GM19328 (cell line): Measurements from ENCODE around the gene CCDC102A.
A peak's percentile ranks its signal among the peaks of the same experiment; 100 is the strongest.

ENCODE experiments used
- ATAC-seq: cut with Tn5 transposase; IDR thresholded peaks from one replicate; pipeline ENCODE4 v1.9.1; 2021; ENCODE audit warnings: mild to moderate bottlenecking, moderate library complexity; ENCODE audit not compliant: unreplicated experiment

The CCDC102A gene

GRCh38 chr16:57538235-57538721 lies 1.9 kb upstream of the CCDC102A start:
- ATAC-seq, result no peak

DNA sequence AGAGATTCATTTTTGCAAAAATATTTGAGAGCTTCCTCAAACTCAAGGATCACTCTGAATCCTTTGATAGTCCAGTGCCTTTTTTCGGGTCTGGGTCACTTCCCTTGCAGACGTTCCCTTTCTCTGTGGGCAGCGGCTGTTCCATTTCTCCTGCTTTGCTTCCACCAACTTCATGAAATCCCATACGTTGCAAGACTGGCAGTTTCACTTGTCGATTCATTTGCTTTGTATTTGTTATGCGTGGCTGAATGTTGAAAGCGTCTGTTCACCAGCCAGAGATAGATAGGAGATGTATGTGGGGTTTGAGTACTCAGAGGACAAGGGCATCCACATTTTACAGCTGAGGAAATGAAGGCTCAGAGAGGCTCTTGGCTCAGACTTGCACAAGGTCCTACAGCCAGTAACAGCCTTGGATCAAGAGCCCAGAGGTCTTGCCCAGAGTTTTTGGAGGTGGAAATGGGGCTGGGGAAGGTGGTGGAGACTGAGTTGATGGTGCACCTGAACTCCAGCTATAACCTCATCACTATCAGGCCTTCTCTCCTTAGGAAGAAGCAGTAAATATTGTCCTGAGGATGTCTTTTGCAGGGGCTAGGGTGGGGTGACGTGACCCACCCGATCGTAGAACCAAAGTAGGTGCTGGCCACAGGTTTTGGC lies 1.3 kb upstream of the CCDC102A start:
- ATAC-seq, result no peak

- no peak for ATAC-seq
These were observed 779 bp upstream of the CCDC102A start for GRCh38 chr16:57537194-57537505.

DNA sequence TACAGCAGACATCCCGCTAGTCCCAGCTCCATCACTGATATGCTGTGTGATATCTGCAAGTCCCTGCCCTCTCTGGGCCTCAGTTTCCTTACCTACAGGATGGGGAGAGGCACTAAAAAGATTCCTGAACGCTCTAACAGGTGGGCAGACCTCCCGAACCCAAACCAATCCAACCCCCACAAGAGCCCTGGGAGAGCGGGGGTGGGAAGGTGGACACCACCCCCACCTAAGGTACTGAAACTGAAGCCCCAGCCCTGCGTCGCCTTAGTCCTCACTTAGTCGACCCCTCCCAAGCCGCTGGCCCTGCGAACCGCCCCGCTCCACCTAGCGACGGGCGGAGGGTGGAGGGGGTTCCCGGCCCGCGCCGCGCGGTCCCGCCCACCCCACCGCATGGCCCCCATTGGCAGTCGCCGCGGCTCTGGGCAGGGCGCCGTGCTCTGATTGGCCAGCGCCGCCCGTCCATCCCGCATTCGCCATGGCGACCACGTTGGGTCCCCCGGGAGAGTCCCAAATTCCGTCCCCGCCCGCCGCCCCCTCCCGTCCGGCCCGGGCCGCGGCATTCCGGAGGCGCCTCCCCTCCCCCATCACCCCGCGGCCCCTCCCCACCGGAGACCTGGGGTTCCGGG lies 578 bp downstream of the CCDC102A start:
- ATAC-seq, result peak; percentile 66

DNA sequence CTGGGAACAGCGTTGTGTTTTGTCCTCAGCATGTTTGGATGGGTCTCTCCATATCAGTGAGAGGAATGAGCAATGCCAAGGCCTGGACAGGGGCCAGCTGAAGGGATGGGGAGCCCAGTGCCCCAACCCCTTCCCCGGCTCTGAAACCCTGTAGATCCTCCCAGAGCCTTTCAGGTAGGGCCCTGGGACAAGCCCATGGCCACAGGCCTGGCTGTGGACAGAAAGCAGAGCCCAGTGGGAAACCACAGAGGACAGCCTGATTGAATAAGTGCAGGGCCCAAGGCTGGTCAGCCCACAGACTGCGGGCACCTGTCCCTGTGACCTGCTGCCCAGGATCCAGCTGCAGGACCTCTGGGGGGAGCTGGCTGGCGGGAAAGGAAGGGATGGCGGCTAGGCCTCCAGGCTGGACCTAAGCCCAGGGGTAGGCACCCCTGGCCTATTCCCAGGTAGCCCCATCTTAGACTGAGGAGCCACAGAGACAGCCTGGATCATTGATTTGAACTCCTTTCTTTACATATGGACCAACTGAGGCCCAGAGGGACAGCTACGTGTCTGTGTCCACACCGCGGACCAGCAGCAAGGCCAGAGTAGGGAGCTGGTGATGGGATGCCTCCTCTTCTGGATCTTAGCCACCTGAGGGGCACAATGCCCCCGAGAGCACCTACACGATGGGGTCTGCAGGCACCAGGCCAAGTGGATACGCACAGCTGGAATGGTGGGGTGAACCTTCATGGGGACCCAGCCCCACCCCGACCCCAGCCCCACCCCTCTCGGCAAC lies 1.3 kb downstream of the CCDC102A start:
- ATAC-seq, result no peak

DNA sequence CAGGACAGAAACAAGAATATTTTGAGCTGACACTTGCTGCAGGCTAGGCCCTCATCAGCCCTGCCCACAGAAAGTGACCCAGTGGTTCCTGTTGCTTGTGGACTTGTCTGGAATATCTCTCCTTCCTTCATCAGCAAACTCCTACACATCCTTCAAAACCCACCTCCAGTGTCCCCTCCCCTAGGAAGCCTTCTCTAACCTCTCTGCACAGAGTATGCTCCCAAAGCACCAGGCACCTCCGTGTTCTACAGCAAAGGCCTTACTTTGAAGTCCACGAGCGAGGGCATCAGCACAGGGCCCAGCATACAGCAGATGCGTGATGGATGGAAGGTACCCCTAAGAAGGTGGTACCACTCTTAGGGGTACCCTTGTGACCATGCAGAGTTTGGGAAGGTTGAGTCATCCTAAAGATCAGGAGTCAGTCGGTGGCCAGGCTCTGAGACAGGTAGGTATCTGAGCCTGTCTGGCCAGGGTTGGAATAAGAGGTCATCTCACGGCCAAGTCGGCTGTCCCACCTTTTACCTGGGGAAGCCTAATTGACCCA lies 2.0 kb downstream of the CCDC102A start:
- ATAC-seq, result no peak

GRCh38 chr16:57533431-57534336 lies 2.7 kb downstream of the CCDC102A start:
- ATAC-seq, result no peak

DNA sequence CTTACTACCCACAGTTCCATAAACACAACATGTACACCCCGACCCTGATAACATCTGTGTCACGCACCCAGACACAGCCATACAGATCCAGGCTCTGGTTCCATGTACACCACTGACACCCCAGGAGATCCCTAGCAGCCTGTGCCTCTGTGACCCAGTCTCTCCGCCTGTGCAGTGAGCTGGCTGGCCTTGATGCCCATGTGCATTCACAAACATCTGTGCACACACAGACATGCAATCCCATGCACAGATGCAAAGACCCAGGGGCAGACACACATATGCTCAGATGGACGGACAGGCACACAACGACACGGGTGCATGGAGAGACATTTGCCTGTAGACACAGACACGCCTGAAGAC lies 4.1 kb downstream of the CCDC102A start:
- ATAC-seq, result no peak

- no peak for ATAC-seq
These were observed 4.6 kb downstream of the CCDC102A start for GRCh38 chr16:57531635-57532265.

GRCh38 chr16:57531253-57531575 lies 5.2 kb downstream of the CCDC102A start:
- no peak for ATAC-seq

- no peak for ATAC-seq
These were observed 5.7 kb downstream of the CCDC102A start for GRCh38 chr16:57530522-57531252.

GRCh38 chr16:57530104-57530521 lies 6.3 kb downstream of the CCDC102A start:
- peak; percentile 56 for ATAC-seq

DNA sequence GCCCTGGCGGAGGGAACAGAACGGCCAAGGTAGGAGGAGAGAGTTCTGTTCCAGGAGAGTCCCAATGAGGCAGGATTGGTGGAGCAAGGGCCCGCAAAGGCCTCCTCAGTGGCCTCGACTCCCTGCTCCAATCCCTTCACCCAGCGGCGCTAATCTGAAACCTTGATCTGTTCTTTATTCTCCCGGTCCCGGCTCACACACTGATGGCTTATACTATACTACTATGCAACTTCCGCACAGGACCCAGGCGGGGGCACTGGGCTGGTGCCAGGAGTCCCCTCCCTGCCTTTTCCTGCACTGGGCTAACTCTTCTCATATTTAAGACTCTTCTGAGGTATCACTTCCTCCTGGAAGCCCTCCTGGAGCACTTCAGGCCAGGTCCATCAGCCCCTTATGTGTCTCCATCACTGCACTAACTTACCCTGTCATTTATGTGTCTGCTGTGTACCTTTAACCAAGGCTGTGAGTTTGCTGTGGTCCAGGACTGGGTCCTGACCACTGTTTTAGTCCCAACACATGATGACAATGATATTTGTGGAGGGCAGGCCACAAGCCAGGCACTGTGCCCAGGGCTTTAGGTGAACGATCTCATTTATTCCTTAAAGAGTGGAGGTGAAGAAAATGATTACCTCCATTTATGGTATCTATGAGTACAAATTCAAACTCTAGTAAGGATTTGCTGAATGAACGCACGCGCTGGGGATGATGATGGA lies 6.8 kb downstream of the CCDC102A start:
- ATAC-seq, result no peak

GRCh38 chr16:57528499-57529390 lies 7.6 kb downstream of the CCDC102A start:
- no peak for ATAC-seq

GRCh38 chr16:57527610-57528360 lies 8.6 kb downstream of the CCDC102A start:
- no peak for ATAC-seq

DNA sequence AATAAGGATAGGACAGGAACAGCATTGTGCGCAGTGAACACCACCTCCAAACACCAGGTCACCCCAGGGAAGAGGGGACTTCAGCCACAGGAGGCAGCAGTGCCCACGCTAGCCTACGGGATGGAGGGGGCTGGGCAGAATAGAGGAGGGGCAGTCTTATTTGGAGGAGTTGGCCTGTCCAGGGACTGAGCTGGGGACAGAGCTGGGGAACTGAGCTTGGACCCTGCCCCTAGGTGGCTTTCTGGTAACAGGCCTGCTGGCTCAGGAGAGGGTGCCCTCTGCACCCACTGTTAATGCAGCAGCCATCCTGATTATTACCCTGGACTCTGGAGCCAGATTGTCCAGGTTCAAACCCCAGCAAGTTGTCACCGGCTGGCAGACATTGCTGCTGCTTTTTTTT lies 9.3 kb downstream of the CCDC102A start:
- ATAC-seq, result no peak

DNA sequence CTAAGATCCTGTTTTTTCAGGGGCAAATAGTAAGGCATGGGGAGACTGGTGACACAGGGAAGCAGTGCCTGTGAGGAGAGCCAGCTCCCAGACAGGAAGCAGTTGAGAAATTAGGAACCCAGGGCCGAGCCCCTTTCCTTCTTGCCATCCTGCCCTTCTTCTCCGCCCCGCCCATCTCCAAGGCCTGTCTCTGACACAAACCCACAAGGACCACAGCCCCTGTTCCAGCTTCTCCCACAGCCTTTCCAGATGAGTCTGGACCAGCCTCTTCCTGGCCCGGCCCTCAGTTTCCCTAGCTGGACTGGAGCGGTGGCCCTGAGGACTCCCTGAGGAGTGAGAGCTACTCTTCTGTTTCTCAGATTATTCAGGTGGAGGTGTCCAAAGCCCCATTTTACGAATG lies 9.9 kb downstream of the CCDC102A start:
- no peak for ATAC-seq
